SU-DHL-6 (cell line): ENCODE results near the gene OR5L1.

ENCODE experiments used
- H2AFZ ChIP-seq: fragments of 200-600 bp; sonication (generic); 2 replicates; pipeline ENCODE4 v1.6.1; 2014; ENCODE audit warnings: low read depth, mild to moderate bottlenecking, moderate library complexity, mixed read lengths, antibody characterized with exemption, low read length; ENCODE audit not compliant: severe bottlenecking
- H3F3A ChIP-seq: fragments of 200-600 bp; shearing (Covaris generic); 2 replicates; pipeline ENCODE4 v1.6.0; 2016; ENCODE audit warnings: antibody characterized with exemption, mild to moderate bottlenecking; ENCODE audit not compliant: insufficient read depth
- H3K27ac ChIP-seq: fragments of 200-600 bp; sonication (generic); 2 replicates; pipeline ENCODE4 v1.5.1; 2016; ENCODE audit warnings: low read depth, mild to moderate bottlenecking, low read length, moderate library complexity, mixed read lengths
- H3K27me3 ChIP-seq: fragments of 200-600 bp; sonication (generic), shearing (Covaris generic); 2 replicates; pipeline ENCODE4 v1.6.0; 2014; ENCODE audit warnings: mild to moderate bottlenecking, low read length
- H3K36me3 ChIP-seq: fragments of 200-600 bp; sonication (generic); 2 replicates; pipeline ENCODE4 v1.6.1; 2014; ENCODE audit warnings: mild to moderate bottlenecking, low read length, mixed read lengths
- H3K4me2 ChIP-seq: fragments of 300-600, 200-600 bp; shearing (Covaris generic), sonication (generic); 2 replicates; pipeline ENCODE4 v1.6.0; 2014; ENCODE audit warnings: low read length, low read depth, mild to moderate bottlenecking; ENCODE audit not compliant: poor library complexity, severe bottlenecking
- H3K4me3 ChIP-seq: fragments of 200-600 bp; sonication (generic); 2 replicates; pipeline ENCODE4 v1.5.1; 2014; ENCODE audit warnings: antibody characterized with exemption, low read length, mild to moderate bottlenecking, mixed read lengths; ENCODE audit not compliant: insufficient read depth, poor library complexity, severe bottlenecking
- H3K79me2 ChIP-seq: fragments of 200-600 bp; sonication (generic); 2 replicates; pipeline ENCODE4 v1.6.1; 2014; ENCODE audit warnings: mild to moderate bottlenecking, low read length, moderate library complexity; ENCODE audit not compliant: insufficient read depth
- H3K9ac ChIP-seq: fragments of 200-600 bp; sonication (generic); 2 replicates; pipeline ENCODE4 v1.7.0; 2014; ENCODE audit warnings: mild to moderate bottlenecking, low read length
- H3K9me2 ChIP-seq: fragments of 200-600 bp; sonication (generic); replicated peaks from 2 replicates; pipeline ENCODE4 v1.6.1; 2014; ENCODE audit warnings: low read length; ENCODE audit not compliant: insufficient read depth
- H3K9me3 ChIP-seq: fragments of 200-600 bp; sonication (generic); 2 replicates; pipeline ENCODE4 v1.6.1; 2014; ENCODE audit warnings: low read length, mixed read lengths; ENCODE audit not compliant: insufficient read depth
- H4K20me1 ChIP-seq: fragments of 200-600 bp; sonication (generic); 2 replicates; pipeline ENCODE4 v1.6.1; 2014; ENCODE audit warnings: low read depth, mild to moderate bottlenecking, antibody characterized with exemption, low read length, moderate library complexity, mixed read lengths
- EZH2phosphoT487 ChIP-seq: fragments of 200-600 bp; sonication (generic), shearing (Covaris generic); conservative IDR thresholded peaks from 2 replicates; pipeline ENCODE4 v1.6.1; 2018; ENCODE audit warnings: mild to moderate bottlenecking, antibody characterized with exemption, low read length, moderate library complexity, mixed read lengths
- TF ChIP-seq, protein P1 (sequence below): fragments of 200-600 bp; sonication (generic); IDR thresholded peaks from one replicate; pipeline ENCODE4 v1.5.1; 2017; ENCODE audit warnings: antibody characterized with exemption, mild to moderate bottlenecking, low read length, moderate library complexity; ENCODE audit not compliant: insufficient read depth, poor library complexity, severe bottlenecking

The OR5L1 gene

DNA sequence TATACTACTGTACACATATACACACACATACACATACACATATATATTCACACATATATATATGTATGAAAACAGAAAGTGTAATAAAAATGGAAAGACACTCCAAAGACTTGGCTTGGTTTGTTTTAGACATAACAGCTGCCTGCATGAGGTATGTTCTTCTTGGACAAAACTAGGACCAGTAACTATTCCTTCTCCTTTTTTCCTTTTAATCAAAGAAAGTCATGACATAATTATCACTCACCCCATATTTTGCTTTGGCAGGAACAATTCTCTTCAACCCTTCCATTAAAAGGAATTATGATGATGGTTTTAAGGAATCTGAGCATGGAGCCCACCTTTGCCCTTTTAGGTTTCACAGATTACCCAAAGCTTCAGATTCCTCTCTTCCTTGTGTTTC, 15.9 kb upstream of the OR5L1 start, which contains the start of gene OR5D14:
Gene OR5D14 (plus strand): TSS at position 301 of the 400 bp plus-strand sequence. CDS start 0 bp downstream, at position 301.
- no peak for TF ChIP-seq EZH2phosphoT487
- TF ChIP-seq, protein P1, sequence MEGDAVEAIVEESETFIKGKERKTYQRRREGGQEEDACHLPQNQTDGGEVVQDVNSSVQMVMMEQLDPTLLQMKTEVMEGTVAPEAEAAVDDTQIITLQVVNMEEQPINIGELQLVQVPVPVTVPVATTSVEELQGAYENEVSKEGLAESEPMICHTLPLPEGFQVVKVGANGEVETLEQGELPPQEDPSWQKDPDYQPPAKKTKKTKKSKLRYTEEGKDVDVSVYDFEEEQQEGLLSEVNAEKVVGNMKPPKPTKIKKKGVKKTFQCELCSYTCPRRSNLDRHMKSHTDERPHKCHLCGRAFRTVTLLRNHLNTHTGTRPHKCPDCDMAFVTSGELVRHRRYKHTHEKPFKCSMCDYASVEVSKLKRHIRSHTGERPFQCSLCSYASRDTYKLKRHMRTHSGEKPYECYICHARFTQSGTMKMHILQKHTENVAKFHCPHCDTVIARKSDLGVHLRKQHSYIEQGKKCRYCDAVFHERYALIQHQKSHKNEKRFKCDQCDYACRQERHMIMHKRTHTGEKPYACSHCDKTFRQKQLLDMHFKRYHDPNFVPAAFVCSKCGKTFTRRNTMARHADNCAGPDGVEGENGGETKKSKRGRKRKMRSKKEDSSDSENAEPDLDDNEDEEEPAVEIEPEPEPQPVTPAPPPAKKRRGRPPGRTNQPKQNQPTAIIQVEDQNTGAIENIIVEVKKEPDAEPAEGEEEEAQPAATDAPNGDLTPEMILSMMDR: no peak
- Histone ChIP-seq H3K27ac (no peak within 1 kb of the TSS), H3F3A (no peaks in the 10 kb centered on the region), H3K27me3 (no peaks in the 10 kb centered on the region), H3K9me3 (no peaks in the 10 kb centered on the region), H2AFZ (no peak within 1 kb of the TSS), H3K9ac (no peak within 1 kb of the TSS), H3K79me2 (no peaks in the 10 kb centered on the region), H3K4me2 (no peak within 1 kb of the TSS), H3K4me3 (no peak within 1 kb of the TSS), H3K36me3 (no peaks in the 10 kb centered on the region), H4K20me1 (no peaks in the 10 kb centered on the region), H3K9me2 (no peaks in the 10 kb centered on the region)

DNA sequence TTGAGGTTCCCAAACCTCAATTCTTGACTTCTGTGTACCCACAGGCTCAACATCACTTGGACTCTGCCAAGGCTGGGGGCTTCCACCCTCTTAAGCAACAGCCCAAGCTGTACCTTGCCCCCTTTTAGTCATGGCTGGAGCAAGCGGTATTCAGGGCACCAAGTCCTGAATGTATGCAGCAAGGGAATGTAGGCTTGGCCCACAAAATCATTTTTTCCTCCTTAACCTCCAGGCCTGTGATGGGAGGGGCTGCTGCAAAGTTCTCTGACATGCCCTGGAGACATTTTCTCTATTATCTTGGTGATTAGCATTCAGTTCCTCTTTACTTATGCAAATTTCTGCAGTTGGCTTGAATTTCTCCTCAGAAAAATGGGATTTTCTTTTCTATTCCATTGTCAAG, 4.9 kb upstream of the OR5L1 start:
- no peaks in the 10 kb centered on the region for H3K79me2 ChIP-seq

DNA sequence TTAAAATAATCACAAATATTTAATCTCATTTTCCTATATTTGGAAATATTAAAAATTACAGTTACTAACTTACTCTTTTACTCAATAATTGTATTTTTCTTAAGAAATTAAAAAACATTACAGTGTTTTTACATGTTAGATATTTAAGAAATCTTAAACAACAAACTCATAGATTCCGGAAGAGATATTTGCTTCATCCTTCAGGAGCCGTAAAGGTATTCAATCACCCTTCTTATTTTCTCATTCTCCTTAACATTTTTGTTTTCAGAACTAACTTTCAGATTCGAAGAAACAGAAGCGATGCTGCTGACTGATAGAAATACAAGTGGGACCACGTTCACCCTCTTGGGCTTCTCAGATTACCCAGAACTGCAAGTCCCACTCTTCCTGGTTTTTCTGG, 8.2 kb downstream of the OR5L1 start, which contains the start of gene OR5D18:
Gene OR5D18 (plus strand): TSS at position 301 of the 400 bp plus-strand sequence. CDS start 0 bp downstream, at position 301.
- Histone ChIP-seq H3K9me2 (no peaks in the 10 kb centered on the region), H3K27me3 (no peaks in the 10 kb centered on the region), H3K9ac (no peak within 1 kb of the TSS), H3K79me2 (no peaks in the 10 kb centered on the region), H3K9me3 (no peaks in the 10 kb centered on the region), H4K20me1 (no peaks in the 10 kb centered on the region), H3K4me3 (no peak within 1 kb of the TSS), H3F3A (no peaks in the 10 kb centered on the region), H3K36me3 (no peaks in the 10 kb centered on the region), H3K27ac (no peak within 1 kb of the TSS), H3K4me2 (no peak within 1 kb of the TSS), H2AFZ (no peak within 1 kb of the TSS)
- TF ChIP-seq EZH2phosphoT487: no peak
- TF ChIP-seq, protein P1: no peak

More for the DNA sequence above, 4.9 kb upstream of the OR5L1 start:
- Histone ChIP-seq H3F3A (no peaks in the 10 kb centered on the region), H3K27ac (no peak overlapping the region), H3K4me2 (no peak overlapping the region), H3K36me3 (no peaks in the 10 kb centered on the region), H4K20me1 (no peaks in the 10 kb centered on the region), H2AFZ (no peak overlapping the region), H3K9me3 (no peaks in the 10 kb centered on the region), H3K9me2 (no peaks in the 10 kb centered on the region), H3K4me3 (no peak overlapping the region), H3K9ac (no peak overlapping the region), H3K27me3 (no peaks in the 10 kb centered on the region)
- TF ChIP-seq, protein P1: no peak
